GM12878 (cell line): ENCODE data around the gene DIMT1. TPM values are rescaled to one million over a fixed set of nuclear protein-coding genes. Genes with fewer than 3 reads are reported as not detected.

ENCODE experiments used
- ATAC-seq: fragments of 200-7000 bp; cut with Tn5 transposase; 3 replicates; pipeline ENCODE4 v1.9.1; 2020; ENCODE audit warnings: mild to moderate bottlenecking, moderate library complexity
- BruUV-seq: library from RNA; stranded (reverse); fragments of 400-500 nt; replicated peaks from 2 replicates; lab custom pipeline; 2021; lab: Mats Ljungman, UMichigan
- CTCF ChIA-PET: fragments of 300-600 bp; sonication (Branson Sonifier 250); formaldehyde crosslinking; extraction: SDS; loops from one replicate; lab custom pipeline; 2021; ENCODE audit warnings: inconsistent platforms; lab: Yijun Ruan, JAX
- POLR2A ChIA-PET: fragments of 350-600 bp; formaldehyde crosslinking; extraction: SDS; loops from one replicate; lab custom pipeline; 2021; ENCODE audit warnings: inconsistent platforms; lab: Charles Lee
- RAD21 ChIA-PET: fragments of 300-600 bp; sonication (Branson Sonifier 250); formaldehyde crosslinking; loops from one replicate; lab custom pipeline; 2023; ENCODE audit warnings: antibody characterized with exemption; ENCODE audit not compliant: unreplicated experiment; lab: Charles Lee
- SMC1A ChIA-PET: fragments of 300-600 bp; sonication (Branson Sonifier 250); formaldehyde crosslinking; loops from one replicate; lab custom pipeline; 2023; ENCODE audit not compliant: unreplicated experiment, uncharacterized antibody; lab: Charles Lee
- DNase-seq: peaks from one replicate; pipeline ENCODE4 v3.0.0-alpha.2; 2011; ENCODE audit warnings: low read depth, low spot score
- FAIRE-seq: peaks from 3 replicates; lab custom pipeline; 2011; peaks lifted over from hg19 to GRCh38; lab: Jason Lieb, UNC
- H2AFZ ChIP-seq: 2 replicates; pipeline ENCODE4 v1.6.0; 2011; ENCODE audit warnings: low read depth, low read length, control low read depth; ENCODE audit not compliant: control insufficient read depth
- H3K27ac ChIP-seq: 2 replicates; pipeline ENCODE4 v1.5.1; 2011; ENCODE audit warnings: control low read depth; ENCODE audit not compliant: control insufficient read depth, insufficient read depth
- H3K27me3 ChIP-seq, 2 experiments: replicated peaks in 1 of 2; 2 replicates each; pipeline versions ENCODE4 v1.6.0 to v1.6.1; 2011; ENCODE audit warnings: low read length in 1 of 2; ENCODE audit not compliant: control insufficient read depth in 2 of 2, insufficient read depth in 2 of 2
- H3K36me3 ChIP-seq, 2 experiments: 2 replicates each; pipeline ENCODE4 v1.5.1; 2011; ENCODE audit warnings: low read length in 1 of 2; ENCODE audit not compliant: control insufficient read depth in 2 of 2, insufficient read depth in 2 of 2
- H3K4me1 ChIP-seq: 2 replicates; pipeline ENCODE4 v1.6.1; 2011; ENCODE audit warnings: mild to moderate bottlenecking, low read length, moderate library complexity, mixed read lengths; ENCODE audit not compliant: control insufficient read depth, insufficient read depth
- H3K4me2 ChIP-seq: 2 replicates; pipeline ENCODE4 v1.6.0; 2011; ENCODE audit warnings: control low read depth; ENCODE audit not compliant: control insufficient read depth, insufficient read depth
- H3K4me3 ChIP-seq: fragments of 200-600 bp; sonication (generic); 2 replicates; pipeline ENCODE4 v1.5.1; 2016
- H3K79me2 ChIP-seq: 2 replicates; pipeline ENCODE4 v1.6.0; 2011; ENCODE audit warnings: low read length; ENCODE audit not compliant: control insufficient read depth, insufficient read depth
- H3K9ac ChIP-seq: 2 replicates; pipeline ENCODE4 v1.8.0; 2011; ENCODE audit warnings: low read length, control low read depth, mixed read lengths; ENCODE audit not compliant: control insufficient read depth, insufficient read depth
- H3K9me3 ChIP-seq: replicated peaks from 3 replicates; pipeline ENCODE4 v1.5.1; 2011; ENCODE audit warnings: mild to moderate bottlenecking, low read length; ENCODE audit not compliant: control insufficient read depth, insufficient read depth
- H4K20me1 ChIP-seq: 2 replicates; pipeline ENCODE4 v1.6.0; 2011; ENCODE audit not compliant: control insufficient read depth, insufficient read depth
- ATF2 ChIP-seq: IDR thresholded peaks from 2 replicates; pipeline ENCODE4 v1.6.1; 2012; ENCODE audit warnings: low read length, inconsistent platforms
- BCL11A ChIP-seq: IDR thresholded peaks from 2 replicates; pipeline ENCODE4 v1.6.1; 2011; ENCODE audit warnings: low read depth, low read length
- CHD4 ChIP-seq: fragments of 200-600 bp; sonication (generic); IDR thresholded peaks from 2 replicates; pipeline ENCODE4 v1.6.1; 2016; ENCODE audit warnings: mild to moderate bottlenecking
- CREB1 ChIP-seq: IDR thresholded peaks from 2 replicates; pipeline ENCODE4 v1.6.1; 2012; ENCODE audit warnings: low read depth, mild to moderate bottlenecking, inconsistent platforms
- EGR1 ChIP-seq, 2 experiments: IDR thresholded peaks; 1 replicate in 1 of 2; 2 replicates in 1 of 2; pipeline ENCODE4 v1.6.1; 2011 to 2012; ENCODE audit warnings: low read depth in 2 of 2, low read length in 2 of 2, borderline replicate concordance in 1 of 2, mild to moderate bottlenecking in 1 of 2, moderate library complexity in 1 of 2
- NR2F1 ChIP-seq: fragments of 450-650 bp; conservative IDR thresholded peaks from 2 replicates; pipeline ENCODE4 v1.6.1; 2017; ENCODE audit warnings: mild to moderate bottlenecking
- POU2F2 ChIP-seq: IDR thresholded peaks from 3 replicates; pipeline ENCODE4 v1.6.1; 2011; ENCODE audit warnings: low read depth, mild to moderate bottlenecking, low read length, borderline replicate concordance
- SKIL ChIP-seq: fragments of 450-650 bp; IDR thresholded peaks from 2 replicates; pipeline ENCODE4 v1.6.1; 2017; ENCODE audit warnings: mild to moderate bottlenecking, low read depth, inconsistent platforms; ENCODE audit not compliant: poor library complexity, severe bottlenecking
- SREBF2 ChIP-seq: IDR thresholded peaks from 2 replicates; pipeline ENCODE4 v1.6.1; 2012; ENCODE audit warnings: mild to moderate bottlenecking, low read length
- STAT3 ChIP-seq: IDR thresholded peaks from 2 replicates; pipeline ENCODE4 v1.6.1; 2011; ENCODE audit warnings: low read depth, low read length, improper control_type of control experiment
- YY1 ChIP-seq: IDR thresholded peaks from 2 replicates; pipeline ENCODE4 v1.6.1; 2011; ENCODE audit warnings: low read depth, mild to moderate bottlenecking, low read length
- ZNF274 ChIP-seq: IDR thresholded peaks from one replicate; pipeline ENCODE4 v1.8.0; 2011; ENCODE audit not compliant: insufficient read length, insufficient read depth
- WGBS: methylation state at CpG from one replicate; pipeline ENCODE4 v1.1.6; 2016; ENCODE audit warnings: low lambda C conversion rate; ENCODE audit not compliant: insufficient replicate concordance, insufficient coverage; ENCODE audit errors: missing lambda C conversion rate; 5-methylcytosine and 5-hydroxymethylcytosine counted together
- in situ Hi-C: fragments of 300-500 bp; cut with MboI; formaldehyde crosslinking; loops from 9 replicates; pipeline ENCODE4 v1.14.3; 2018; ENCODE audit warnings: mixed read lengths
- intact Hi-C: fragments of 100-400 bp; cut with micrococcal nuclease; formaldehyde crosslinking; loops from one replicate; pipeline ENCODE4 v1.14.2; 2022; ENCODE audit not compliant: unreplicated experiment
- polyA plus RNA-seq, 11 experiments: library from polyadenylated mRNA; depleted of rRNA in 4 of 11; unstranded in 6 of 11; stranded (reverse) in 5 of 11; fragments of >200 nt; fragmentation: Nextera tagmentation in 4 of 11; fragmentation: Illumina TruSeq in 1 of 11; extraction: Ambion mirVana in 4 of 11; extraction: Trizol in 1 of 11; gene quantifications; 1 replicate in 1 of 11; 2 replicates in 10 of 11; pipeline versions ENCODE4 v1.2.1 to v1.2.3, GENCODE V29; 2011 to 2016; ENCODE audit warnings: inconsistent platforms in 2 of 11, missing spikeins in 2 of 11, low read depth in 1 of 11
- total RNA-seq, 4 experiments: library from RNA; depleted of rRNA in 3 of 4; stranded (reverse); fragments of >200 nt in 3 of 4; fragmentation: Illumina TruSeq in 1 of 4; extraction: Trizol in 1 of 4; gene quantifications; 2 replicates each; pipeline versions ENCODE4 v1.2.1 to v1.2.3, GENCODE V29; 2013 to 2021
- TF ChIP-seq, protein P1 (sequence below): fragments of 450-650 bp; IDR thresholded peaks from 2 replicates; pipeline ENCODE4 v1.6.1; 2016; ENCODE audit warnings: mild to moderate bottlenecking
- TF ChIP-seq, protein P2 (sequence below): fragments of 150-350 bp; IDR thresholded peaks from 2 replicates; pipeline ENCODE4 v1.6.1; 2014; ENCODE audit warnings: mild to moderate bottlenecking, low read depth, low read length

The DIMT1 gene
- total and polyA plus RNA-seq, 10 of the 15 experiments (the other 5 are each of a cell fraction or from before 2014, with no cell fraction given) = 19.0 to 66.2 (median 31.6) TPM

GRCh38 chr5:62348723-62349481, 54.8 kb downstream of the DIMT1 start:
- SMC1A ChIA-PET = interaction anchor here (1.2 to 2.6 kb wide), 5 partner anchors 13 to 41 kb away, joined by 3 to 8 read pairs (median 3); no protein-coding TSS in a partner anchor
- in situ Hi-C loops (no loop called here), intact Hi-C loops (no loop called here)
- no peaks in the 10 kb centered on the region for H3K4me1 ChIP-seq
- RAD21 ChIA-PET = interaction anchor here (0.8 to 1.6 kb wide), 2 partner anchors 115 to 124 kb away, joined by 3 to 6 read pairs; no protein-coding TSS in a partner anchor
- DNase-seq (no peak), ATAC-seq (no peak), FAIRE-seq (no peak)
- 95% methylated on average over 1 of the region's 1 CpG for WGBS
- peaks cover 16% of the 10 kb centered on the region for H3K79me2 ChIP-seq
- no peaks in the 10 kb centered on the region for H3K27me3 ChIP-seq
- H3K27ac ChIP-seq = no peak overlapping the region
- no peak overlapping the region for H3K4me3 ChIP-seq
- BruUV-seq = no TSS peak
- H3K36me3 ChIP-seq = peaks cover 0 to 17% of the 10 kb centered on the region in 2 experiments; a peak in 3 of 4 replicates
- H2AFZ ChIP-seq = no peak overlapping the region
- H3K4me2 ChIP-seq = no peak overlapping the region
- CTCF ChIA-PET = interaction anchor here (0.9 to 10.4 kb wide), 3 partner anchors 8 to 580 kb away, joined by 3 to 176 read pairs (median 3); no protein-coding TSS in a partner anchor
- no peaks in the 10 kb centered on the region for H4K20me1 ChIP-seq
- H3K9ac ChIP-seq = no peak overlapping the region
- POLR2A ChIA-PET = no interaction called here
- no peaks in the 10 kb centered on the region for H3K9me3 ChIP-seq
- TF ChIP-seq SKIL = no peak
- TF ChIP-seq CREB1 = no peak
- TF ChIP-seq, protein P1, sequence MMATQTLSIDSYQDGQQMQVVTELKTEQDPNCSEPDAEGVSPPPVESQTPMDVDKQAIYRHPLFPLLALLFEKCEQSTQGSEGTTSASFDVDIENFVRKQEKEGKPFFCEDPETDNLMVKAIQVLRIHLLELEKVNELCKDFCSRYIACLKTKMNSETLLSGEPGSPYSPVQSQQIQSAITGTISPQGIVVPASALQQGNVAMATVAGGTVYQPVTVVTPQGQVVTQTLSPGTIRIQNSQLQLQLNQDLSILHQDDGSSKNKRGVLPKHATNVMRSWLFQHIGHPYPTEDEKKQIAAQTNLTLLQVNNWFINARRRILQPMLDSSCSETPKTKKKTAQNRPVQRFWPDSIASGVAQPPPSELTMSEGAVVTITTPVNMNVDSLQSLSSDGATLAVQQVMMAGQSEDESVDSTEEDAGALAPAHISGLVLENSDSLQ = no peak
- TF ChIP-seq POU2F2 = no peak
- TF ChIP-seq BCL11A = no peak
- no peak for TF ChIP-seq CHD4
- TF ChIP-seq ATF2 = no peak
- no peak for TF ChIP-seq NR2F1
- no peak for TF ChIP-seq EGR1 (IDR thresholded peaks at IDR 0.05; ENCODE audit: borderline replicate concordance in 1 of 2, low read depth in 2 of 2, low read length in 2 of 2)
- no peak for TF ChIP-seq ZNF274
- no peak for TF ChIP-seq YY1
- TF ChIP-seq, protein P2, sequence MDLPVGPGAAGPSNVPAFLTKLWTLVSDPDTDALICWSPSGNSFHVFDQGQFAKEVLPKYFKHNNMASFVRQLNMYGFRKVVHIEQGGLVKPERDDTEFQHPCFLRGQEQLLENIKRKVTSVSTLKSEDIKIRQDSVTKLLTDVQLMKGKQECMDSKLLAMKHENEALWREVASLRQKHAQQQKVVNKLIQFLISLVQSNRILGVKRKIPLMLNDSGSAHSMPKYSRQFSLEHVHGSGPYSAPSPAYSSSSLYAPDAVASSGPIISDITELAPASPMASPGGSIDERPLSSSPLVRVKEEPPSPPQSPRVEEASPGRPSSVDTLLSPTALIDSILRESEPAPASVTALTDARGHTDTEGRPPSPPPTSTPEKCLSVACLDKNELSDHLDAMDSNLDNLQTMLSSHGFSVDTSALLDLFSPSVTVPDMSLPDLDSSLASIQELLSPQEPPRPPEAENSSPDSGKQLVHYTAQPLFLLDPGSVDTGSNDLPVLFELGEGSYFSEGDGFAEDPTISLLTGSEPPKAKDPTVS = no peak
- TF ChIP-seq STAT3 = no peak
- TF ChIP-seq SREBF2 = no peak
